H1 (cell line): ENCODE data around the gene PEX26. TPM values are rescaled to one million over a fixed set of nuclear protein-coding genes. Genes with fewer than 3 reads are reported as not detected.
A peak's percentile ranks its signal among the peaks of the same experiment; 100 is the strongest.

Experiments used
- ATF3 ChIP-seq: IDR thresholded peaks from 2 replicates; pipeline ENCODE4 v1.6.1; 2011; ENCODE audit warnings: low read depth, mild to moderate bottlenecking, low read length; ENCODE audit not compliant: insufficient read depth
- CEBPB ChIP-seq: IDR thresholded peaks from 2 replicates; pipeline ENCODE4 v1.6.1; 2012; ENCODE audit warnings: low read depth, low read length
- CHD7 ChIP-seq: fragments of 300-600 bp; sonication (generic); IDR thresholded peaks from 2 replicates; pipeline ENCODE4 v1.7.1; 2012; ENCODE audit warnings: low read length, moderate library complexity, mild to moderate bottlenecking, inconsistent platforms; ENCODE audit not compliant: insufficient replicate concordance
- EGR1 ChIP-seq: IDR thresholded peaks from 2 replicates; pipeline ENCODE4 v1.6.1; 2011; ENCODE audit warnings: low read depth, low read length, borderline replicate concordance
- EZH2 ChIP-seq: fragments of 200-600 bp; sonication (generic); IDR thresholded peaks from 2 replicates; pipeline ENCODE4 v1.7.1; 2012; ENCODE audit warnings: low read depth, mild to moderate bottlenecking, moderate library complexity, low read length, inconsistent platforms; ENCODE audit not compliant: severe bottlenecking
- RBBP5 ChIP-seq: IDR thresholded peaks from 2 replicates; pipeline ENCODE4 v1.7.1; 2012; ENCODE audit warnings: low read depth, mild to moderate bottlenecking, inconsistent platforms, low read length, moderate library complexity, borderline replicate concordance
- TEAD4 ChIP-seq: IDR thresholded peaks from 2 replicates; pipeline ENCODE4 v1.6.1; 2012; ENCODE audit warnings: low read depth, low read length, inconsistent platforms, mixed read lengths
- polyA plus RNA-seq, 7 experiments: library from polyadenylated mRNA; depleted of rRNA in 3 of 7; stranded (reverse) in 5 of 7; unstranded in 2 of 7; fragments of >200 nt in 5 of 7; fragments of 200-250 nt in 2 of 7; gene quantifications; 1 replicate in 5 of 7; 2 replicates in 1 of 7; 4 replicates in 1 of 7; pipeline versions ENCODE4 v1.2.1 to v1.2.3, GENCODE V29; 2011 to 2013; ENCODE audit warnings: missing spikeins in 2 of 7, mixed read lengths in 2 of 7
- total RNA-seq: library from RNA; stranded (reverse); fragmentation: NEBNext Ultra II Directional; extraction: Animal tissue kit (Norgen Biotek cat#: 25700); gene quantifications from 2 replicates; pipeline ENCODE4 v1.2.1, GENCODE V29; 2021

PEX26 gene
- total and polyA plus RNA-seq, 2 of the 8 experiments (the other 6 are each of a cell fraction or from before 2014, with no cell fraction given): 33.1 to 49.0 TPM

- no peak for TF ChIP-seq CHD7
- no peak for TF ChIP-seq EZH2
- peak; percentile 84 for TF ChIP-seq CEBPB
- TF ChIP-seq TEAD4: no peak
- TF ChIP-seq ATF3: peak; percentile 62; the same call in 1 of the 2 replicates
- no peak for TF ChIP-seq RBBP5
- TF ChIP-seq EGR1: no peak
- TF ChIP-seq, all 59 proteins: peak for 2
These were observed 42.0 kb upstream of the PEX26 start (continued) for GRCh38 chr22:18035751-18036150.
